HG03066 (cell line): ENCODE data around the gene PBX3.

Experiments
- ATAC-seq: cut with Tn5 transposase; IDR thresholded peaks from one replicate; pipeline ENCODE4 v1.9.1; 2021; ENCODE audit warnings: low read depth; ENCODE audit not compliant: unreplicated experiment

Gene PBX3

DNA sequence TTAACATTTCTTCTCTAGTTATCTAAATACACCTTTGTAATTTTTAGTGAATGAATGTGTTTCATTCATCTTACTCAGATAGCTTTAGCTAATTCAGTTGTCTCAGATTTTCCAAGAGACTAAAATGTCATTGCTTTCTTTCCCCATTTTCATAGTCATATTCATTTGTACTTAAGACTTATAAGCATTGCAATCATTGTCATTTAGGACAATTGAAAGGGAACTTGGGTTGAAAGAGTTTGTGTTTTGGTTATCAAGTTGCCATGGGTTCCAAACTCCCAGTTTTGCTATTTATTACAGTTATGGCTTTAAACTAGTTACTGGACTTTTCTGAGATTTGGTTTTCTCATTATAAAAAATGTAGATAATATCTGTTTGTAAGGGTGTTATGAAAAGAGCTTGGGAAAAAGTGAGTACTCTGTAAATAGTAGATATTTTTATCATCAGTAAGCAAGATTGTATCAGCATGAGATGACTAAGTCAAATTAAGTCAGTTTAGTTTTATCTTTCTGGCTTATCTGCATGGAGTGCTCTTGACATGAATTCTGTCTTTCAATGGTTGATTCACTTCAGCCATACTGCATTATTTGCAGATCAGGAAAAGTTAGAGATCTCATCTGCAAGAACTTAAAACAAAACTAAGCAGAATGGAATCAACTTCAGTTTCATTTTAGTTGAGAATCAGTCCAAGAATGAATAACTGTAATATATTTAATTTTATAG is 107.5 kb downstream of the PBX3 start:
- ATAC-seq, result no peak

DNA sequence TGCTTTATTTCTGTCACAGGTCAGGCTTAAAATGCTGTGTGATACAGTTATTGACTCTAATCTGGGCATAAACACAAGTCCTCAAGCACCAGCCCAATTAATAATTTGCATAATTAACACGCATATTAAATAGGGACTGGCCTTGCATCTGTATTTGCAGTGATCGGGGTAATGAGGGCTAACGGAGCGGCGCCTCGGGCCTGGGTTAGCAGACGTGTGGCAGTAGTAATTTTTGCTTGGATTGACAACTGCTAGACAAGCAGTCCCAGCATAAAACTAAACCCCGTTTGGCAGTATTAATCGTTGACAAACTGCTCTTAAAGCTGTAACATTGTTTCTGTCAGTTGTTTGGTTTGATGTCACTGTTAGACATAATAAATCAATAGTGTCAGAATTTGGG is 109.2 kb downstream of the PBX3 start:
- no peak for ATAC-seq

DNA sequence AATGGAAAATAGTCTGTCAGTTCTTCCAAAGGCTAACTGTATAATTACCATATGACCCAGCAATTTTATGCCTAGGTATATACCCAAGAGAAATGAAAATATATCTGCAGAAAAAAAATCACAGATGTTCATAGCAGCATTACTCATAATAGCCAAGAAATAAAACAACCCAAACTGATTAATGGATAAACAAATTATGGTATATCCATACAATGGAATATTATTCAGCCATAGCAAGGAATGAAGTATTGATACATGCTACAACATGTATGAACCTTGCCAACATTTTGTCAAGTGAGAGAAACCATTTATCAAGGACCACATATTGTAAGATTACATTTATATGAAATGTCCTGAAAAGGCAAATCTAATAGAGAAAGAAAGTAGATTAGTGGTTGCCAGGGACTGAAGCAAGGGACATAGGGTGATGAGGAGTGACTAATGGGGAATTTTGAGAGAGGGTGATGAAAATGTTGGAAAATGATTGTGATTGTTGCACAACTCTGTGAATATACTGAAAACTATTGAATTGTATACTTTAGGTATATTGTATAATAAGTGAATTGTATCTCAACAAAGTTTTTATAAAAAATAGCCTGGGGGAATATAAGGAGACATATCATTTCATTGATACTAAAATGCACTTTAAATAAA is 114.4 kb downstream of the PBX3 start:
- no peak for ATAC-seq

DNA sequence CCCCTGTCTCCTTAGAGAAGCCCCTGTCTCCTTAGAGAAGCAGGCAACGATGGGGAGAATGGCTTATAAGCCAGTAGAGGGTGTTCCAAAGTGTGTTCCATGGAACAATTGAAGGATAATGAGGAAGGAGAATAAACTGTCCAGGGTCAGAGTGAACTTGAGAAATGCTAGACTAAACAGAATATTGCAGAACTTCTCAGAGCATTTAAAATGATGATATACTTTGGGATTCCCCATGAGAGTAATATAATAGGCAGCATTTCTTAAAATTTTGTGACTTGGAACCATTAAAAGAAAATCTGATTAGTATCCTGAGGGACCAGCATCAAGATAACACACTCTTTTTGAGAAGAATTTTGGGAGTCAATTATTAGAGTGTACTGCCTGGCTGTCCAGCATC is 116.8 kb downstream of the PBX3 start:
- no peak for ATAC-seq

DNA sequence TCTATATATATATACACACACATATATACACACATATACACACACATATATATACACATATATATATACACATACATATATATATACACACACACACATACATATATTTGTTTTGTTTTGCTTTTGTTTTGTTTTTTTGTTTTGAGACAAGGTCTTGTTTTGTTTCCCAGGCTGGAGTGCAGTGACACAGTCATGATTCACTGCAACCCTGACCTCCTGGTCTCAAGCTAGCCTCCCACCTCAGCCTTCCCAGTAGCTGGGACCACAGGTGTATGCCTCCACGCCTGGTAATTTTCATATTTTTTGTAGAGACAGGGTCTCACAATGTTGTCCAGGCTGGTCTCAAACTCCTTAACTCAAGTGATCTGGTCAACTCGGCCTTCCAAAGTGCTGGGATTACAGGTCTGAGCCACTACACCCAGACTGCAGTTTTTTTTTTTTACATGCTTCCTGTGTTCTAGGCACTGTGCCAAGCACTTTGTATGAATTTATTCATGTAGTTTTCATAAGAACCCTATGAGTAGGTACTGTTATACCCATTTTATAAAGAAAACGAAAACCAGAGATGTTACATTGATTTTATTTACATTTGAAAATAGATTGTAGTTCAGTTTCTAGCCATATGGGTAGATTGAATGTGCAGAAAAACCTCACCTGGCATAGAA is 120.7 kb downstream of the PBX3 start:
- no peak for ATAC-seq

DNA sequence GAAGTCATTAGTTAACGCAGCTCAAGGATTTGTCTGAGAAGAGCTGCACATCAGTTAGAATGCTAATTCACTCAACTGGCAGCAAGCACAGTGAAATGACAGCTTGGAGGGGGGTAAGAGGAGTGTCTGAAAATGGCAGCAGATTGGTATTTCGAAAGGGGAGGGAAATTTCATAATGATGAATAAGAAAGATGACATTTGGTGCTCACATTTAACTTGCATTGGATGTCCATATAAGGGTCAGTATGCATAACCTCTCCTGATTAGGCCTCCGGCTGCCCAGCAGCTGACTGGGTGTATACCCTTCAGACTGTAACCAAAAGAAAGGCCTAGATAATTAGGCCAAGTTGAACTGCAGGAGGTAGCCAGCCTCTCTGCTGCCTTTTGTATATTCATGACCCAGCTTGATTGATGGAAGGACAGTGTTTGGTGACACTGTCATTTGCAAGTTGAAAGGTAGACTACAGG is 131.0 kb downstream of the PBX3 start:
- no peak for ATAC-seq

DNA sequence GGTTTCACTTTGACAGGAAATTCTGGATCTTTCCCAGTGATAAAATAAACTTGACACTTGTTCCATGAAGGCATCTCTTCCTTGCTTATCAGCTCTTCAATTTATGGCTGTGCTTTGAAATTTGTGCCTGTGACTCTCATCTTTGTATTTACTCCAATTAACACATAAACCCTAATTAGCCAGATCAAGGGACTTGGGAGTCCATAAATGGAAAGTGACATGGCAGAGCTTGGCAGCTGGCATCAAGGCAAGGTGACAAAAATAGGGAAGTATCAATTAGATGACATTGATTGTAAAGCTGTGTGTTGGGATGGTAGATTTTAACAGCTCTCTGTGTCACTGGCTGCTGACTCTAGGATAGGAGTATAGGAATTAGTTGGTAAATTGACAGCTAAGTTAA is 133.9 kb downstream of the PBX3 start:
- ATAC-seq, result no peak

DNA sequence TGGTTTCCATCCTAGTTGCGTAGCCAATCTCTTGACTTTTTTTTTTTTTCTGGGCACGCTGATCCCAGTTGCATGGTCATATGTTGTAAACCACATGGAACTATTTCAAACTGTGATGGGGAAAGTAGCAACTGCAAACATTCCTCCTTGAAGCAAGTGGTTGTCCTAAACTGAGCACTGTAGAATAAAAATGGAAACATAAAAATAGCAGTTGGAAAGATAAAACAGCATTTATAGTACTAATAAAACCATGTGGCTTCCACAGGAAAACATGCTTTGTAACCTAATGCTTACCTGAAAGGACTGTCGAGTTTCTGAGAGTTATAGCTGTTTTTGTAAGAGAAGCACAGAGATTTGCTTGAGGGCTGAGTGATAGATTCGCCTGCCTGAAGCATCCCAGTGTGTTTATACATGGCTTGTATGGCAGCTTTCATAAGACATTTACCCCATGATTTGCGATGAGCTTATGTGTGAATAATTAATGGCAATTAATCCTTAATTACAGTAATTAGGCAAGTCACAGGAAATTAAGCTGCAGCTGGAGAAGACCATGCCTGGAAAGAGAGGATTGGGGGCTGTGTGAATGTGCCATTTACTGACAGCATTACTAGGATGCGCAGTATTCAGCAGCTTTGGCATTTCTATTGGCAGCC is 136.5 kb downstream of the PBX3 start:
- no peak for ATAC-seq

DNA sequence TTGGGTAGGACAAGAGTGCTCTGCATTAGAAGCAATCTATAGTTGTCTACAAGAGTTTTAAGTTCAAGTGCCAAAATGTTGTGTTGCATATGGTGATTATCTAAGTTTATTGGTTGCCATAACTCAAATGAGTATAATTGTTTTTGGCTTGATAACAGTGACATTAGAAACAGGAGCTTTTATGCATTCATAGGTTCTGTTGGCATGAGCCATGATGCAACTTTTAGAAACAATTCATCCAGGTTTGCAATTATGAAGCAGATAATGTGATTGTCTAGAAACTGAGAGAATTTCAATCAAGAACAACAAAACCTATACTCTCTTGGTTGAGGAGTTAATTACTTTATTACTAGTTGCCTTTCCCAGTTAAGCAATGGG is 137.0 kb downstream of the PBX3 start:
- ATAC-seq, result no peak

DNA sequence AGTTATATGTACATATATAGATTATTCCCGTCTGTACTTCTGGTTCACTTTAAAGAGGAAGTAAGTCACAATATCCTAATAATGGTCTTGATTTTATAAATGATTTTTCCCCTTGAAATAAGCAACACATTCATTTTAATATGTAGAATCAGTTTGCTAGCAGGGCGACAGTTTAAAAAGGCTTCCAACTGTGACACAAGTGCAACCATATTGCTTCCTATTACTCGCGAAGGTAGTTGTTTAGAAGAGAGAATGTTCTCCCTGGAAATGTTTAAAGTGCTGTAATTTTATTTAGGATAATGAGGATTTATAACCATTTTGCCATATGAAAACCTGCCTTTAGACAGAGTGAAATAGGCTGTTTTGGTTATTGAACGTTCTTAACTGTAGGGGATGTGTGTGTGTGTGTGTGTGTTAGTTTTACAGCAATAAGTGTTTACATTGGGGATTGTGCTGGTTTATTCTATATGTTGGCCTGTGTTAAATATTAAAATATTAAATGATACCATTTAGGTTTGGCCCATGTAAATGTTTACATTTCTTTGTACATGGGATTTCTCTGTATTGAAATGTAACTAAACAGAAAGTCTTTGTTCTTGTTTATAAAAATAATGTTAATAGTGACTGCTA is 138.3 kb downstream of the PBX3 start:
- ATAC-seq, result no peak

DNA sequence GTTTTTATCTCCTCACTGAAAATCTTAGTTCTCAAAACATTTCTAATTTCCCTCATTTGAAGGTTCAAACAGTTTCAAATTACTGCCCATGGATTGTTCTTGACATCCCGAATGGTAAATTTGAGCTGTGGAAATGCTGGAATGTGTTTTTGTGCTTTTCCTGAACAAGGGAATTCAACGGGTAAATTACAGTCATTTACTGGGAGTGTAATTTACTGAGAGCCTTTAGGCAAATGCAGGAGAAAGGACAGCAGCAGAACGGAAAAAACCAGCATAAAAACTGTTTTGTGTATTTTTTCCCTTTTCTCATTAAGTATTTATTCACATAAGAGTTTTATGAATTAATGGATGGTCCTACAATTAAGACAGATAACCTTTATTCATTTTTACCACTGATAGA is 139.2 kb downstream of the PBX3 start:
- ATAC-seq, result no peak

DNA sequence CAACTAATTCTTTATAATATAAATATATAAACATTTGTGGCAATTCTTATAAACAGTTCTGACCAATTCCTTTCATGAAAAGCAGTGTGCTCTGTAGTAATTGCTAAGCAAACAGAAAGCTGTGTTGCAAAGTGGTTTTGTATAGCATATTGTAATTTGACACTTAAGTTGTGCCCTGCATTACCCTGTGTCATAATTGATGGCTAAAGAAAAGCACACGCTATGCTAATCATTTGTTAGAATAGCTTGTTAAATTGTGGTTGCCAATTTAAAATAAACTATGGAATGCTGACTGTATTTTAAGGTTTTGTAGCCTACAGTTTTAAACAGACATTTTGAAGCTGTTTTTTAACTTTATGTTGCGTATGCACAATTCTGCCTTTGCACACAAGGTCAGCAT is 140.0 kb downstream of the PBX3 start:
- ATAC-seq, result no peak

DNA sequence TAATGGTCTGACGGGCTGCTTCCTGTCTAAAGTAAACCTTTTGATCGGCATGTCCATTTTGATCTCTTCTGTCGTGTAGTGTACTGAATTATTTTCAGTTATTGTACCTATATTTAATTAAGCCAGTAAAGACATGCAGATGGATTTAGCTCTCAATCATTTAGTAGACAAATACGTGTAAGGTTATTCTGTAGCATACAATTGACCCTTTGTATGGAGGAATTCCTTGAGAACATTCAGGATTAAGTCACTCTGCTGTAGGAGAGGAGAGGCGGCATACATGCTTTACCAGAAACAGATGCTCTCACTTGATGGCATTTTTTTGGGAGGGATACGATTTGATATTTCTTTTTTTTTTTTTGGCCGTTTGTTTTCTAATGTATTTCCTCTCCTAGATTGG is 141.0 kb downstream of the PBX3 start:
- no peak for ATAC-seq

DNA sequence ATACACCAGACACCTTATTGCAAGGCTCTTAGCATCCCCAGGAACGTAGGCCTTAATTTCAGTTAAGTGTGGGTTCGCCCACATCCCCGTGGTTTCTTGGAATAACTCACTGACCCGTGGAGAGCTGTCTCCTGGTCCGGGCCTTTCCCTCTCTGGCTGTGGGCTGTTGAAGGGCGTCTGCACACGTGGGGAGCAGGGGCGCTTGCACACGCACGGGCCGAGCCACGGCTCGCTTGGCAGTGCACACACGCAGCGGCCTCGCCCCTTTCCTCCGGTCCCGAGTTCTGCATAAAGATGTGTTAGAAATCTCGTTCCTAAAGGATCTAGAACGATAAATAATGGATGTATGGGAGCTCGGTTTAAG is 141.9 kb downstream of the PBX3 start:
- ATAC-seq, result no peak

DNA sequence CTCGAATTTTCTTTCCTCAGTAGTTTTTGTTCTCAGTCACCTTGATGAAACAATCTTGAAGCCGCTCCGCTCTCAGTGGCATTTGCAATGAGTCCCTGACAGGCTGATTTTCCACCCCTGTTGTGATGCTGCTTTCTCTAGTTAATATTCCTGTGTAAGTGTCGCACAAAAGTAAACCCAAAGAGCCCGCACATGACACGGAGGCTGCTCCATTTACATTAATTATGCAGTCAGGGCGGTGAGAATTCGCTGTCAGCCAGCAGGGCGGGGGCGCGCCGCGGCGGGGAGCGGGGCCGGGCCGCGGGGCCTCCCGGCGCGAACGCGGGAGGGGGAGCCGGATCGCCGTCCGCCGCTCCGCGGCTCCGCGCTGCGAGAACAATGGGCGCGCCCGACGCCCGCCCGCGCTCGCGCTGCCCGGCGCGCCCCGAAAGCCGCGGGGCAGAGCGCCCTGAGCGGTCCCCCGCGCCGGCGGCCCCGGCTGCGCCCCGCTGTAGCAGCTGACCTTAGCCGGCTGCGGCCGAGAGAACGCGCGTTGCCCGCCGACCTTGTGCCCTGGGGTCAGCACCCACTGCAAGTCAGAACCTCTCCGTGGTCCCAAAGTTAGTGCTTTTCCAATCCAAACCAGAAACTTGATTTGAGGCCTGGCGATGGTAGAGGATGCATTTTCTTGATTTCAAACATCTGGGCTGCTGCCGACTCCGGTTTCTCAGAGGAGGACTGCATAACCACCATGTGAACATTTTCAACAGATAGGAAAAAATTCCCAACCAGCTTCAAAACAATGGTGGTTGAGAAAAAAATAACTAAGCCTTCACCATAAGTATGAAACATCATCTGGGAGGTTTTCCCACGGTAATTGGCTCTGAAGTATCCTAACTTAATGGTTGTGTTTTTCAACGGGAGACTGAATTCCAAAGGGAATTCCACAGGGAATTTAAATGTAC is 142.6 kb downstream of the PBX3 start:
- ATAC-seq, result no peak

DNA sequence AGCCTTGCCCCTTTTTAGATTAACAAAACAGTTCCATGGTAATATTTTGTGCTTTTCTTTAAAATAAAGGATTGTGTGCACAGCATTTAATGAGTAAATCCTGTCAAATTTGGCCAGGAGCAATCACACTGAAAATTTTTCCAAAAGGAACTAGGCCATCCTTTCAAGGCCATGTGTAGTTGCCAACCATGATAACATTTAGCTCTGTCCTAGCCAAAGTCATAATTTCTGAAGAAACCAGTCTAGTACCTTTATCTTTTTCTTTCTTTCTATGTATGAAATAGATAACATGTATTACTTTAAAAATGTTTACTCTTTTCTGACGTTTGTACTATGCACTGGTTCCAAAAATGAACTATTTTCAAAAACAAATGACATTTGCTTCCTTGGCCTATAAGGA is 143.7 kb downstream of the PBX3 start:
- no peak for ATAC-seq

DNA sequence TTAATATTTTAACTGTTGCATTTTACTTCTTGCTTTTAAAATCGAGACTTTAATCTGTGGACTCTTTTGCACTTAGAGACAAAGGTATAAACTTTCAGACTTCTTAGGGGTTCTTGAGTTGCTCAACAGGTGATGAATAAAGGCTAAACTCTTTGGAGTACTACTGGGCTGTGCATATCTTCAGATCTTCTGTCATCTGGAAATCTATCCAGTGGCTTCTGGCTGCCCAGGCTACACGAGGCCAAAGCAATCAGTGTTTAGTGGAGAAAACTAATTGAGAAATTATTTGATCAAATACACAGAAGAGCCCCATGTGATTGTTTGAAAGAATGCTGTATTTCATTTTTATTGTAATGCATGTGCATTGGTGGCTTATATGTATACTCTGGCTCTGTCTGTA is 146.1 kb downstream of the PBX3 start:
- no peak for ATAC-seq

DNA sequence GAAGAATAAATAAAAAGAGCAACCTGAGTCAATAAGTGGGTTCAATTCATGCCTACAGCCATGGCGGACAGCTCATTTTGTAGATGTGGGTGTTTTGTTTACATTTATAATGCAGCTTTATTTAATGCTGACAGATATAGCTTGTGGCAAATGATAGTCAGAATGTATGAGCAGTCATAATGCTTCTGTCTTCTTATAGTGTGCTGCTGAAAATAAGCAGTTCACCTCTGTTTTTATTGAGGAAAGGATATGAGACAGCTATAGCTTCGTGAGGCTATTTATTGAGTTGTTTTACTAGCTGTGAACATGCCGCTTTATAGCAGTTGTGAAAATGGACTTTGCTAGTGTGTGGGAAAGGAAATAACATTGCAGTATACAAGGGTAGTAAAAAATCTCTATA is 147.4 kb downstream of the PBX3 start:
- ATAC-seq, result no peak

DNA sequence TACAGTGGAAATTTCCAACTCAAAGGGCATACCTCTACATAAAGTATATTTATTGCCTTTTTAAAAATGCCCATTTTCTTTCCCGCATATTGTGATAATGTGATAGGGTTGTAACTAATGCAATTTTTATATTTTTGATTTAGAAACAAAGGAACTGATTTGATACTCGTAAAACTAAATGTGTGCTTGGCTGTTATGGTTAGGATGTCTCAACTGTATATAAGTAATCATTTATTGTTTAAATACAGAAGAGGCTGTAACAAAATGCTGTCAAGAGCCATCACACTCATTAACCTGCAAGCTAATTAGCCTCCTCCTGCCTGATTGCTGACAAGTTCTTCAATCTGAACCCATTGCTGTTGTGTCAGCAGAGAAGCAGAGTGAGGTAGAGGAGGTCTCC is 149.2 kb downstream of the PBX3 start:
- no peak for ATAC-seq

DNA sequence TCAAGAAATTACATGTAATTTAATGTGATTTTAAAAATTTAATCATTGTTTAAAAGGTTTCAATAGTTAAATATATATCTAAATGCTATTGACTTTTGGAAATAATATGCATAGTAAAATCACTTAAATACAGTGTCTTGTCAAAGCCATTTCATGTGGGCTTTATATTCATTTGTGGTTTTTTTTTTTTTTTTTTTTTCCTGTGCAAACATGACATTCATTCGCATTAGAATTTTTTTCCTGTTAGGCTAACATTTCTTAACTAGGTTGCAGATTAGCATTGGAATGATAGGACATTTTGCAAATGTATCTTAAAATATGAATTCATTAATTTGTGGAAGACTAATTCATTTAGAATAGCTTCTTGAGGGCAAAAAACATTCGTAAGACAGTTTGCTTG is 149.8 kb downstream of the PBX3 start:
- ATAC-seq, result no peak
